GM12878 (cell line): ENCODE results near the gene TRIOBP. TPM values are rescaled to one million over a fixed set of nuclear protein-coding genes. Genes with fewer than 3 reads are reported as not detected.
A peak's percentile ranks its signal among the peaks of the same experiment; 100 is the strongest.

Source experiments
- BMI1 ChIP-seq: fragments of 450-650 bp; IDR thresholded peaks from 2 replicates; pipeline ENCODE4 v1.6.1; 2016; ENCODE audit warnings: mild to moderate bottlenecking, moderate library complexity, borderline replicate concordance
- CREM ChIP-seq: IDR thresholded peaks from 2 replicates; pipeline ENCODE4 v1.6.1; 2014; ENCODE audit warnings: antibody characterized with exemption, low read depth
- CTCF ChIP-seq, 3 experiments: IDR thresholded peaks in 2 of 3; conservative IDR thresholded peaks in 1 of 3; 2 replicates each; pipeline ENCODE4 v1.5.1; 2011; ENCODE audit warnings: low read depth in 3 of 3, low read length in 3 of 3, mild to moderate bottlenecking in 3 of 3, control low read depth in 2 of 3, moderate library complexity in 2 of 3, inconsistent platforms in 1 of 3, mixed read lengths in 1 of 3; ENCODE audit not compliant: control insufficient read depth in 2 of 3, insufficient read depth in 1 of 3; ENCODE audit errors: extremely low read depth in 1 of 3
- E4F1 ChIP-seq: fragments of 450-650 bp; IDR thresholded peaks from 2 replicates; pipeline ENCODE4 v1.6.1; 2018; ENCODE audit warnings: borderline replicate concordance, mild to moderate bottlenecking; ENCODE audit not compliant: partially characterized antibody
- EED ChIP-seq: sonication (generic); IDR thresholded peaks from 2 replicates; pipeline ENCODE4 v1.6.1; 2016; ENCODE audit warnings: antibody characterized with exemption, low read depth
- ELK1 ChIP-seq: IDR thresholded peaks from 2 replicates; pipeline ENCODE4 v1.6.1; 2012; ENCODE audit warnings: low read depth, low read length, improper control_type of control experiment
- FOXM1 ChIP-seq: IDR thresholded peaks from 2 replicates; pipeline ENCODE4 v1.6.1; 2012; ENCODE audit warnings: low read depth, mild to moderate bottlenecking, inconsistent platforms, low read length, moderate library complexity
- KAT2A ChIP-seq: conservative IDR thresholded peaks from 2 replicates; pipeline ENCODE4 v1.6.1; 2011; ENCODE audit warnings: low read depth, low read length; ENCODE audit not compliant: control insufficient read depth
- KDM1A ChIP-seq: fragments of 200-600 bp; sonication (generic); IDR thresholded peaks from 2 replicates; pipeline ENCODE4 v1.6.1; 2016; ENCODE audit warnings: borderline replicate concordance
- KLF5 ChIP-seq: fragments of 450-650 bp; IDR thresholded peaks from 2 replicates; pipeline ENCODE4 v1.6.1; 2014; ENCODE audit warnings: mild to moderate bottlenecking; ENCODE audit not compliant: partially characterized antibody
- LARP7 ChIP-seq: fragments of 450-650 bp; IDR thresholded peaks from 2 replicates; pipeline ENCODE4 v1.6.1; 2017; ENCODE audit warnings: mild to moderate bottlenecking
- MTA2 ChIP-seq: fragments of 450-650 bp; IDR thresholded peaks from 2 replicates; pipeline ENCODE4 v1.6.1; 2016; ENCODE audit warnings: low read depth, mild to moderate bottlenecking, moderate library complexity
- MYC ChIP-seq: IDR thresholded peaks from 2 replicates; pipeline ENCODE4 v1.6.1; 2011; ENCODE audit warnings: mild to moderate bottlenecking, low read length, moderate library complexity, inconsistent platforms; ENCODE audit not compliant: insufficient read depth, insufficient replicate concordance, insufficient read length, severe bottlenecking
- PAX5 ChIP-seq: IDR thresholded peaks from 2 replicates; pipeline ENCODE4 v1.6.1; 2011; ENCODE audit warnings: low read depth, low read length, borderline replicate concordance
- POU2F2 ChIP-seq: IDR thresholded peaks from 3 replicates; pipeline ENCODE4 v1.6.1; 2011; ENCODE audit warnings: low read depth, mild to moderate bottlenecking, low read length, borderline replicate concordance
- REST ChIP-seq: IDR thresholded peaks from 2 replicates; pipeline ENCODE4 v1.6.1; 2012; ENCODE audit warnings: mild to moderate bottlenecking, low read depth, low read length
- RFX5 ChIP-seq: IDR thresholded peaks from 2 replicates; pipeline ENCODE4 v1.6.1; 2011; ENCODE audit warnings: low read depth, low read length, improper control_type of control experiment
- RUNX3 ChIP-seq: IDR thresholded peaks from 2 replicates; pipeline ENCODE4 v1.6.1; 2012; ENCODE audit warnings: low read length, inconsistent platforms
- SMARCA5 ChIP-seq: fragments of 450-650 bp; IDR thresholded peaks from 2 replicates; pipeline ENCODE4 v1.6.1; 2017; ENCODE audit warnings: mild to moderate bottlenecking
- STAT1 ChIP-seq: fragments of 450-650 bp; conservative IDR thresholded peaks from 2 replicates; pipeline ENCODE4 v1.6.1; 2014; ENCODE audit warnings: antibody characterized with exemption, mild to moderate bottlenecking
- ZZZ3 ChIP-seq: IDR thresholded peaks from 2 replicates; pipeline ENCODE4 v1.6.1; 2011; ENCODE audit warnings: low read depth; ENCODE audit not compliant: control insufficient read depth, insufficient read length
- polyA plus RNA-seq, 11 experiments: library from polyadenylated mRNA; depleted of rRNA in 4 of 11; unstranded in 6 of 11; stranded (reverse) in 5 of 11; fragments of >200 nt; fragmentation: Nextera tagmentation in 4 of 11; fragmentation: Illumina TruSeq in 1 of 11; extraction: Ambion mirVana in 4 of 11; extraction: Trizol in 1 of 11; gene quantifications; 1 replicate in 1 of 11; 2 replicates in 10 of 11; pipeline versions ENCODE4 v1.2.1 to v1.2.3, GENCODE V29; 2011 to 2016; ENCODE audit warnings: inconsistent platforms in 2 of 11, missing spikeins in 2 of 11, low read depth in 1 of 11
- total RNA-seq, 4 experiments: library from RNA; depleted of rRNA in 3 of 4; stranded (reverse); fragments of >200 nt in 3 of 4; fragmentation: Illumina TruSeq in 1 of 4; extraction: Trizol in 1 of 4; gene quantifications; 2 replicates each; pipeline versions ENCODE4 v1.2.1 to v1.2.3, GENCODE V29; 2013 to 2021

TRIOBP gene
- total and polyA plus RNA-seq, 10 of the 15 experiments (the other 5 are each of a cell fraction or from before 2014, with no cell fraction given), result 0.21 to 23.6 (median 11.9) TPM

- TF ChIP-seq E4F1 (no peak), FOXM1 (no peak), CREM (peak; percentile 65; the same call in 1 of the 2 replicates), BMI1 (no peak), REST (no peak), CTCF (IDR thresholded peaks at IDR 0.05 in 2 of 3, conservative IDR thresholded peaks at IDR 0.05 in 1 of 3; ENCODE audit: control insufficient read depth in 2 of 3, extremely low read depth in 1 of 3, insufficient read depth in 1 of 3, low read depth in 3 of 3, low read length in 3 of 3) (no peak), MTA2 (no peak), POU2F2 (0 out of 3 replicates have a peak, but pooled peaks have one; percentile 14), STAT1 (no peak), RUNX3 (no peak), KDM1A (no peak), LARP7 (no peak; the same call in 1 of the 2 replicates), PAX5 (no peak), RFX5 (no peak), SMARCA5 (no peak), MYC (no peak), EED (no peak), KAT2A (no peak), KLF5 (no peak), ELK1 (no peak), ZZZ3 (no peak)
These were observed 110.8 kb downstream of the TRIOBP start, which contains the start of gene GCAT (continued) for GRCh38 chr22:37807410-37808293.
